Measurements from ENCODE around the gene KLHDC9. TPM values are rescaled to one million over a fixed set of nuclear protein-coding genes. Genes with fewer than 3 reads are reported as not detected.

The KLHDC9 gene
- 3.9 and 5.8 TPM in 2 replicates for polyA plus RNA-seq (2011; rRNA removed)
- 0.46 and 0.52 TPM in 2 replicates for polyA minus RNA-seq (2011; rRNA and poly(A)+ RNA removed)

- Histone ChIP-seq H3K4me3 (ENCODE audit: low read depth, low read length) (peak within 1 kb of the TSS; percentile 66), H3K27me3 (ENCODE audit: control insufficient read depth, insufficient read depth, low read length) (no peaks in the 10 kb centered on the region), H3K36me3 (ENCODE audit: control insufficient read depth, insufficient read depth, low read length) (peaks cover 6% of the 10 kb centered on the region)
- ChIA-PET POLR2A (no interaction called here), CTCF (interaction anchor here (0.6 to 8.9 kb wide), 38 partner anchors 8 to 1169 kb away, joined by 3 to 132 read pairs (median 6); partner anchors contain the start of genes ARHGAP30, DEDD, F11R and NECTIN4)
- DNase-seq (ENCODE audit: low read depth): no peak
- TF ChIP-seq, protein P1, sequence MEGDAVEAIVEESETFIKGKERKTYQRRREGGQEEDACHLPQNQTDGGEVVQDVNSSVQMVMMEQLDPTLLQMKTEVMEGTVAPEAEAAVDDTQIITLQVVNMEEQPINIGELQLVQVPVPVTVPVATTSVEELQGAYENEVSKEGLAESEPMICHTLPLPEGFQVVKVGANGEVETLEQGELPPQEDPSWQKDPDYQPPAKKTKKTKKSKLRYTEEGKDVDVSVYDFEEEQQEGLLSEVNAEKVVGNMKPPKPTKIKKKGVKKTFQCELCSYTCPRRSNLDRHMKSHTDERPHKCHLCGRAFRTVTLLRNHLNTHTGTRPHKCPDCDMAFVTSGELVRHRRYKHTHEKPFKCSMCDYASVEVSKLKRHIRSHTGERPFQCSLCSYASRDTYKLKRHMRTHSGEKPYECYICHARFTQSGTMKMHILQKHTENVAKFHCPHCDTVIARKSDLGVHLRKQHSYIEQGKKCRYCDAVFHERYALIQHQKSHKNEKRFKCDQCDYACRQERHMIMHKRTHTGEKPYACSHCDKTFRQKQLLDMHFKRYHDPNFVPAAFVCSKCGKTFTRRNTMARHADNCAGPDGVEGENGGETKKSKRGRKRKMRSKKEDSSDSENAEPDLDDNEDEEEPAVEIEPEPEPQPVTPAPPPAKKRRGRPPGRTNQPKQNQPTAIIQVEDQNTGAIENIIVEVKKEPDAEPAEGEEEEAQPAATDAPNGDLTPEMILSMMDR (IDR thresholded peaks at IDR 0.05; ENCODE audit: insufficient read depth, low read depth, low read length): peak; percentile 39; the same call in 1 of the 2 replicates
These were observed at the start of gene KLHDC9 for GRCh38 chr1:161098210-161099068. TSS of gene KLHDC9 (plus strand) at chr1:161098361. CDS start at chr1:161098536, 175 bp downstream.

GRCh38 chr1:161048949-161049722, 49.0 kb upstream of the KLHDC9 start:
- Histone ChIP-seq H3K4me3 (ENCODE audit: low read depth, low read length) (no peak overlapping the region), H3K36me3 (ENCODE audit: control insufficient read depth, insufficient read depth, low read length) (no peaks in the 10 kb centered on the region), H3K27me3 (ENCODE audit: control insufficient read depth, insufficient read depth, low read length) (no peaks in the 10 kb centered on the region)
- TF ChIP-seq, protein P1 (IDR thresholded peaks at IDR 0.05; ENCODE audit: insufficient read depth, low read depth, low read length): no peak
- ChIA-PET POLR2A (no interaction called here), CTCF (no interaction called here)
- no peak for DNase-seq (ENCODE audit: low read depth)

DNA sequence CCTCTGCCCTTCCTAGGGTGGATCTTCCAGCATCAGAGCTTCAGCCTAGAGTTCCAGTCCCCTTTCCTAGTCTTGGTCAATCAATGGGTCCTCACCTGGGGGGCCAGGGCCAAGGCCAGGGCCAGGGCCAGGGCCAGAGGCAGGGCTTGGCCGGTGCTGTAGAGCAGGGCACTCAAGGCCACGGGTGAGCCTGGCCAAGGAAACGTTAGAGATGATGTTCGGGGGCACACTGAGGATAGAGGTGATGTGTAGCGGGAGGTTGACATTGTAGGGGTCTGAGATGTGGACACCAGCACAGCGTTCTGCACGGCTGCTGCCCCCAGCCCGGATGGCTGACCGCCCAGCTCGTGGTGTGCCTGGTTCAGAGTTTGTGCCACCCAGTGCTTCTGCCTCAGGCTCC, 46.9 kb upstream of the KLHDC9 start:
- TF ChIP-seq, protein P1 (IDR thresholded peaks at IDR 0.05; ENCODE audit: insufficient read depth, low read depth, low read length): no peak
- DNase-seq (ENCODE audit: low read depth): no peak
- CTCF ChIA-PET: interaction anchor here (0.9 kb wide), 1 partner anchor 19 kb away, joined by 4 read pairs; the partner anchor contains the start of gene ARHGAP30
- H3K36me3 ChIP-seq (ENCODE audit: control insufficient read depth, insufficient read depth, low read length): no peaks in the 10 kb centered on the region
- POLR2A ChIA-PET: no interaction called here
- H3K4me3 ChIP-seq (ENCODE audit: low read depth, low read length): no peak overlapping the region
- no peaks in the 10 kb centered on the region for H3K27me3 ChIP-seq (ENCODE audit: control insufficient read depth, insufficient read depth, low read length)

DNA sequence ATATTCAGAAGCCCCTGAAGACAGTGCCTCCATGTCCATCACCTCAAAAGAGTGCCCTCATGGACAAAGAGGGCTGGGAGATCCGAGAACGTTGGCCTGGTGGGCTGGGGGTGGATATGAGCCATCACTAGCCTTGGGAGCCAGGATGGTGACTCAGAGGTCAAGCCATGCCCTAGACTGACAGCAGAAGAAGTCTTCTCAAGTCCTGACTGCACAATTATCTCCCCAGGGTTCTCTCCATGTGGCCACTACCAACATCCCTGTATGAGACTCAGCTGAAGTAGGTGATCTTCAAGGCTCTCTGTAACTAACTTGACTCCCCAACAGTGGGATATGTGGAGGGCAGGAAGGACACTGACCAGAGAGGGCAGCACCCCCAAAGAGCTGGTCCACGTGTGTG, 45.3 kb upstream of the KLHDC9 start:
- ChIA-PET POLR2A (no interaction called here), CTCF (no interaction called here)
- no peak overlapping the region for H3K4me3 ChIP-seq (ENCODE audit: low read depth, low read length)
- H3K27me3 ChIP-seq (ENCODE audit: control insufficient read depth, insufficient read depth, low read length): no peaks in the 10 kb centered on the region
- TF ChIP-seq, protein P1 (IDR thresholded peaks at IDR 0.05; ENCODE audit: insufficient read depth, low read depth, low read length): no peak
- no peaks in the 10 kb centered on the region for H3K36me3 ChIP-seq (ENCODE audit: control insufficient read depth, insufficient read depth, low read length)
- no peak for DNase-seq (ENCODE audit: low read depth)

DNA sequence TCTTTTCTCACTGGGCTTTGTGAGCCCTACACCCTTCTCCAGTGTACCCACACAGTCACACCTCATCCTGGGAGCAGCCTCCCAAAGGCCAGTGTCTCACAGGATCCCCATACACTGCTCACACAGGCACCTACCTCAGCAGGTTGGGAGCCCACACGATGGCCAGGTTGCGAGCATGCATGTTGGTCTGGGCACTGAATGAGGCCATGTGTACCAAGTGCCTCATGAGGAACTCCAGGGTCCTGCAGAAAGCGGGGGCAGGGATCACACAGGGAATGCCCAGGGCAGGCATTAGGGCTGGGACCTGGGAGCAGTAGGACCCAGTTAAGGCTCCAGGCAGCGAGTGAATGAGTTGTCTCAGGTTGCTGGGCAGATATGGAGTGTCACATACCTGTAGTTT, 43.9 kb upstream of the KLHDC9 start:
- no peak for DNase-seq (ENCODE audit: low read depth)
- ChIA-PET CTCF (interaction anchor here (1.3 to 1.4 kb wide), 2 partner anchors 8 to 12 kb away, joined by 3 to 4 read pairs; partner anchors contain the start of gene USF1), POLR2A (no interaction called here)
- TF ChIP-seq, protein P1 (IDR thresholded peaks at IDR 0.05; ENCODE audit: insufficient read depth, low read depth, low read length): no peak
- Histone ChIP-seq H3K27me3 (ENCODE audit: control insufficient read depth, insufficient read depth, low read length) (no peaks in the 10 kb centered on the region), H3K4me3 (ENCODE audit: low read depth, low read length) (no peak overlapping the region), H3K36me3 (ENCODE audit: control insufficient read depth, insufficient read depth, low read length) (no peaks in the 10 kb centered on the region)
